Activated B cell treated with CpG ODN at 0.5 μM for 24 hours (primary cell): ENCODE measurements around the gene DSCAML1. TPM values are rescaled to one million over a fixed set of nuclear protein-coding genes. Genes with fewer than 3 reads are reported as not detected.

Experiments used
- ATAC-seq: fragments of 200-7000 bp; cut with Tn5 transposase; one replicate; pipeline ENCODE4 v1.10.0; 2021; ENCODE audit warnings: low read depth, mild to moderate bottlenecking, moderate library complexity
- CTCF ChIA-PET: fragments of 350-600 bp; sonication (Branson Sonifier 250); formaldehyde crosslinking; loops from one replicate; lab custom pipeline; 2021; ENCODE audit warnings: antibody characterized with exemption; lab: Charles Lee
- POLR2A ChIA-PET: fragments of 350-600 bp; sonication (Branson Sonifier 250); formaldehyde crosslinking; loops from one replicate; lab custom pipeline; 2021; ENCODE audit warnings: antibody characterized with exemption; lab: Charles Lee
- DNase-seq: peaks from one replicate; pipeline ENCODE4 v3.0.0; 2022
- H3K27ac Mint-ChIP-seq: one replicate; pipeline ENCODE4 v1.8.0; 2020; ENCODE audit warnings: mixed read lengths
- H3K27me3 Mint-ChIP-seq: one replicate; pipeline ENCODE4 v1.8.0; 2021; ENCODE audit warnings: mixed read lengths
- H3K36me3 Mint-ChIP-seq: one replicate; pipeline ENCODE4 v1.8.0; 2021; ENCODE audit warnings: low read depth, mixed read lengths
- H3K4me1 Mint-ChIP-seq: one replicate; pipeline ENCODE4 v1.8.0; 2021; ENCODE audit warnings: mixed read lengths
- H3K4me3 Mint-ChIP-seq: one replicate; pipeline ENCODE4 v1.8.0; 2020; ENCODE audit warnings: mild to moderate bottlenecking, mixed read lengths
- H3K9me3 Mint-ChIP-seq: one replicate; pipeline ENCODE4 v1.8.0; 2020; ENCODE audit warnings: mixed read lengths
- intact Hi-C: fragments of 100-400 bp; cut with micrococcal nuclease; formaldehyde crosslinking; loops from one replicate; pipeline ENCODE4 v1.15.1; 2024
- total RNA-seq: library from RNA; stranded (reverse); gene quantifications from 2 replicates; pipeline ENCODE4 v1.2.3, GENCODE V29; 2022
- TF ChIP-seq, protein P1 (sequence below): fragments of 200-600 bp; IDR thresholded peaks from one replicate; pipeline ENCODE4 v1.8.0; 2022; ENCODE audit warnings: antibody characterized with exemption, mild to moderate bottlenecking

Gene DSCAML1
- total RNA-seq, 1 donor from 2014 or later = 3.6 TPM

DNA sequence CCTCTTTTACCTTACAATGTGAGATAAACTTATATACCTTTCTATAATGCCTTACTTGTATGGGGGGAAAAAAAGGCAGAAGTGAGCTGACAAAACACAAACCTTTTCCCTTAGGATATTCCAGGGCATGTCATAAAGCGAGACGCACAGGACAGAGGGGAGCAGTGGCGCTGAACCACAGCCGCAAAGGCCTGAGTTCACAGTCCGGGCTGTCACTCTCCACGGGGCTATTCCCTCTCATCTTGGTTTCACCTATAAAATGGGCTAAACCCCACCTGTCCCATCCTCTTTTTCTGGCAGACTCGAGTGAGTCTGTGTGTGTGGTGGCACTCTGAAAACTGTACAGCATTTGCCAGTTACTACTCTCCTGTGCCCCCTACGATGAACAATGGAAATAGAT, 41.9 kb upstream of the DSCAML1 start:
- ATAC-seq = no peak
- CTCF ChIA-PET = interaction anchor here (0.9 kb wide), 1 partner anchor 31 kb away, joined by 3 read pairs; no protein-coding TSS in a partner anchor
- no peak overlapping the region for H3K27ac Mint-ChIP-seq
- intact Hi-C loops = no loop called here
- peak; percentile 7 for DNase-seq
- H3K27me3 Mint-ChIP-seq = peaks cover 11% of the 10 kb centered on the region
- TF ChIP-seq, protein P1, sequence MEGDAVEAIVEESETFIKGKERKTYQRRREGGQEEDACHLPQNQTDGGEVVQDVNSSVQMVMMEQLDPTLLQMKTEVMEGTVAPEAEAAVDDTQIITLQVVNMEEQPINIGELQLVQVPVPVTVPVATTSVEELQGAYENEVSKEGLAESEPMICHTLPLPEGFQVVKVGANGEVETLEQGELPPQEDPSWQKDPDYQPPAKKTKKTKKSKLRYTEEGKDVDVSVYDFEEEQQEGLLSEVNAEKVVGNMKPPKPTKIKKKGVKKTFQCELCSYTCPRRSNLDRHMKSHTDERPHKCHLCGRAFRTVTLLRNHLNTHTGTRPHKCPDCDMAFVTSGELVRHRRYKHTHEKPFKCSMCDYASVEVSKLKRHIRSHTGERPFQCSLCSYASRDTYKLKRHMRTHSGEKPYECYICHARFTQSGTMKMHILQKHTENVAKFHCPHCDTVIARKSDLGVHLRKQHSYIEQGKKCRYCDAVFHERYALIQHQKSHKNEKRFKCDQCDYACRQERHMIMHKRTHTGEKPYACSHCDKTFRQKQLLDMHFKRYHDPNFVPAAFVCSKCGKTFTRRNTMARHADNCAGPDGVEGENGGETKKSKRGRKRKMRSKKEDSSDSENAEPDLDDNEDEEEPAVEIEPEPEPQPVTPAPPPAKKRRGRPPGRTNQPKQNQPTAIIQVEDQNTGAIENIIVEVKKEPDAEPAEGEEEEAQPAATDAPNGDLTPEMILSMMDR = no peak
- peaks cover 3% of the 10 kb centered on the region for H3K4me1 Mint-ChIP-seq
- H3K4me3 Mint-ChIP-seq = no peak overlapping the region
- no peaks in the 10 kb centered on the region for H3K9me3 Mint-ChIP-seq
- H3K36me3 Mint-ChIP-seq = no peaks in the 10 kb centered on the region
- POLR2A ChIA-PET = no interaction called here

DNA sequence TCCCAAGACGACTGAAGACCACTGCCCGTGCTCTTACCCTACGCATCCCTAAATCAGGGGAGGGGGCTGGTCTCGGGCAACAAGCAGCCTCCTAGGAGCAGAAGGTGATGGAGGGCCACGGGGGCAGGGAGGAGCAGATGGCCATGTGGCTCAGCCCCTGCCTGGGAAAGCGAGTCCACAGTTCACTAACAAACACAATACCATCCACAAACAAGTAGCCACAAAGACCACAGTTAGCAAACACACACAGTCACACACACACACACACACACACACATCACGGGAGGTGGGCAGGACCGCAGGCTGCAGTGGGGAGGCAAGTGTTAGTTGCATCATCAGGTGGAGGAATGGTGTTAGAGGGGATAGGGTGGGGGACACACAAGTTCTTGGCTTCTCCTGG, 40.8 kb upstream of the DSCAML1 start:
- no peak overlapping the region for H3K4me3 Mint-ChIP-seq
- TF ChIP-seq, protein P1 = no peak
- peaks cover 3% of the 10 kb centered on the region for H3K4me1 Mint-ChIP-seq
- no peak overlapping the region for H3K27ac Mint-ChIP-seq
- peaks cover 11% of the 10 kb centered on the region for H3K27me3 Mint-ChIP-seq
- DNase-seq (peak; percentile 7), ATAC-seq (no peak)
- no peaks in the 10 kb centered on the region for H3K9me3 Mint-ChIP-seq
- intact Hi-C loops = no loop called here
- ChIA-PET CTCF (interaction anchor here (1.2 kb wide), 1 partner anchor 109 kb away, joined by 3 read pairs; no protein-coding TSS in a partner anchor), POLR2A (no interaction called here)
- no peaks in the 10 kb centered on the region for H3K36me3 Mint-ChIP-seq

DNA sequence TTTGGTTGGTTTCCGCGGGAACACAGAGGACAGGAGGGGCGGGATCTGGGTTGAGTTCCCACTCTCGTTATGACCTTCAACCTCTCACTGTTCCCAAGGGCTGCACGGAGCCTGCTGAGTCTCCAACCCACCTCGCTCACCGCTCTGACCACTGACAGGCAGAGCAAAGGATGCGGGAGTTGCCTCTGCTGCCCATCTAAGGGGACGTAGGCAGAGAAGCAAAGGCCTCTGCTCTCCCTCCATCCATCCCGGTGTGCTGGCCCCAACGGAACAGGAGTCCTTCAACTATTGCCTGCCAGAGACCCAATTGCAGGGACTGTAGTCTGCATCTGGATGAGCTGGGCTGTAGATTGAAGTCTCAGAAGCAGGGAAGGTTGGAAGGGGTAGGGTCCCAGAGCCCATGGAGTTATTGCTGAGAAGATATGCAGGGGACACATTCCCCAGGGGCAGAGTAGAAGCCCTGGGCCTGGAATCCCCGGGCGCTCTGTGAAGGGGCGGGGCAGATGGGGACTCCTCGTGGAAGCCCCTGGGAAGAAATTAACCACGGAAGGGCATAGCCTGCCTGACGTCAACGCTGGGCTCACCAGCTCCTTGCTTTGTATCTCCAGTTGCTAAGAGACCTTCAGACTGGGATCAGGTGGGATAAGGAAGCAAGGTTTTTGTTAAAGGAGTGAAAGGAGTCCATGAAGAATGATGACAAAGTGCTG, 40.2 kb upstream of the DSCAML1 start:
- CTCF ChIA-PET = interaction anchor here (1.2 kb wide), 1 partner anchor 109 kb away, joined by 3 read pairs; no protein-coding TSS in a partner anchor
- H3K36me3 Mint-ChIP-seq = no peaks in the 10 kb centered on the region
- DNase-seq (no peak), ATAC-seq (no peak)
- intact Hi-C loops = no loop called here
- peaks cover 11% of the 10 kb centered on the region for H3K27me3 Mint-ChIP-seq
- H3K27ac Mint-ChIP-seq = no peak overlapping the region
- TF ChIP-seq, protein P1 = no peak
- H3K4me3 Mint-ChIP-seq = no peak overlapping the region
- POLR2A ChIA-PET = no interaction called here
- H3K9me3 Mint-ChIP-seq = no peaks in the 10 kb centered on the region
- H3K4me1 Mint-ChIP-seq = peaks cover 3% of the 10 kb centered on the region

DNA sequence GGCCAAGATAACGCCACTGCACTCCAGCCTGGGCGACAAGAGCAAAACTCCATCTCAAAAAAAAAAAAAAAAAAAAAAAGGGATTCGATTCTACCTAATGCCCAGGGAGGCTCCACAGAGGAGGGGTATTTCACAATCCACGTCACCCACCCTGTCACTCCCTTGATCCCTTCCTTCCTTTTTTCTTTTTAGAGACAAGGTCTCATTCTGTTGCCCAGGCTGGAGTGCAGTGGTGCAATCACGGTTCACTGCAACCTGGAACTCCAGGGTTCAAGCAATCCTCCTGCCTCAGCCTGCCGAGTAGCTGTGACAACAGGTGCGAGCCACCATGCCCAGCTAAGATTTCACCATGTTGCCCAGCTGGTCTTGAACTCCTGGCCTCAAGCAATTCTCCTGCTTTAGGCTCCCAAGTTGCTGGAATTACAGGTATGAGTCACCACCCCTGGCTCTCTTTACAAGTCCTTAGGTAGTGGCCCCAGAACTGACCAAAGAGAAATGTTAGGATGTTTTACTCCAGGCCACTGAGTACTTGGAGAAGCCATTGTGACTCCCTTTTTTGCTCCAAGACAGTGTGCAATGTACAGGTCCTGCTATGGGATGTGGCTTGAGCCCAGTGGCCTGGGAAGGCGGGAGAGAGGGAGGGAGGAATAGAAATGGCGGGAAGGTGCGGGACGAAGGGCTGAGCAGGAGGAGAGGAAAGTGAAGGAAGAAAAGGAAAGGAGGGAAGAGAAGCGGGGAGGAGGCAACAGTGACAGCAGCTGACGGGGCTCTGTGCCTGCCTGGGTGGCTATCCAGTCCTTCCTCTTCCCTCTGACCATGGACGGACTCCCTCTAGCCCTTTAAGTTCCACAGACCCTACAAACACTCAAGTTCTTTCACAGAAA, 39.3 kb upstream of the DSCAML1 start:
- ATAC-seq (no peak), DNase-seq (no peak)
- TF ChIP-seq, protein P1 = no peak
- POLR2A ChIA-PET = no interaction called here
- Mint-ChIP-seq H3K9me3 (no peaks in the 10 kb centered on the region), H3K27ac (no peak overlapping the region), H3K36me3 (no peaks in the 10 kb centered on the region), H3K4me3 (no peak overlapping the region), H3K27me3 (peaks cover 11% of the 10 kb centered on the region), H3K4me1 (peaks cover 5% of the 10 kb centered on the region)
- CTCF ChIA-PET = interaction anchor here (1.2 to 2.2 kb wide), 4 partner anchors 11 to 217 kb away, joined by 3 to 8 read pairs (median 3); partner anchors contain the start of gene FXYD2
- intact Hi-C loops = no loop called here
